Renal cortical epithelial cell (primary cell): Measurements from ENCODE around the gene CD7. TPM values are rescaled to one million over a fixed set of nuclear protein-coding genes. Genes with fewer than 3 reads are reported as not detected.

Experiments
- DNase-seq: peaks from one replicate; pipeline ENCODE4 v3.0.0-alpha.2; 2011; ENCODE audit warnings: low read depth
- total RNA-seq: library from RNA; depleted of rRNA; stranded (reverse); fragments of >200 nt; gene quantifications from 2 replicates; pipeline ENCODE4 v1.2.3, GENCODE V29; 2014

The CD7 gene
- total RNA-seq, 1 donor from 2014 or later: not detected

GRCh38 chr17:82328141-82328993 is 11.0 kb upstream of the CD7 start:
- DNase-seq: no peak

GRCh38 chr17:82327757-82328140 is 10.3 kb upstream of the CD7 start:
- DNase-seq: no peak

GRCh38 chr17:82327289-82327688 is 9.9 kb upstream of the CD7 start:
- no peak for DNase-seq

- no peak for DNase-seq
Observed at GRCh38 chr17:82325286-82326180, 8.1 kb upstream of the CD7 start.

GRCh38 chr17:82324566-82325285 is 7.3 kb upstream of the CD7 start:
- DNase-seq: no peak

GRCh38 chr17:82323514-82324234 is 6.3 kb upstream of the CD7 start:
- DNase-seq: no peak

GRCh38 chr17:82322526-82323453 is 5.4 kb upstream of the CD7 start:
- no peak for DNase-seq

GRCh38 chr17:82321947-82322466 is 4.6 kb upstream of the CD7 start:
- no peak for DNase-seq

GRCh38 chr17:82320956-82321927 is 3.8 kb upstream of the CD7 start:
- DNase-seq: no peak

GRCh38 chr17:82320140-82320840 is 2.9 kb upstream of the CD7 start:
- no peak for DNase-seq

GRCh38 chr17:82319619-82320062 is 2.2 kb upstream of the CD7 start:
- no peak for DNase-seq

- DNase-seq: no peak
Observed at GRCh38 chr17:82318772-82319606, 1.6 kb upstream of the CD7 start.

- DNase-seq: no peak
Observed at GRCh38 chr17:82318169-82318498, 726 bp upstream of the CD7 start.

- no peak for DNase-seq
Observed at GRCh38 chr17:82316651-82317393, 586 bp downstream of the CD7 start.

GRCh38 chr17:82315703-82316358 is 1.6 kb downstream of the CD7 start:
- no peak for DNase-seq
